Sciatic nerve (tissue), 1 donor: ENCODE measurements around the gene LRP3. TPM values are rescaled to one million over a fixed set of nuclear protein-coding genes. Genes with fewer than 3 reads are reported as not detected.

Source experiments
- total RNA-seq: library from RNA; stranded (reverse); fragmentation: NEBNext Ultra II Directional; extraction: Animal tissue kit (Norgen Biotek cat#: 25700); gene quantifications from one replicate; pipeline ENCODE4 v1.2.1, GENCODE V29; 2021
- donor health status: DM: no; HTN: no; CAD: no.

LRP3 gene
- total RNA-seq, 1 donor from 2014 or later, result 21.7 TPM

Other genes starting within 250 kb of the LRP3 start
- gene CEP89, start 222.4 kb upstream of the LRP3 start, total RNA-seq, result 28.5 TPM
- gene FAAP24, start 222.1 kb upstream of the LRP3 start, total RNA-seq, result 0.89 TPM
- gene RHPN2, start 129.4 kb upstream of the LRP3 start, total RNA-seq, result 4.5 TPM
- 9.7 TPM for gene GPATCH1, start 113.1 kb upstream of the LRP3 start, total RNA-seq
- gene WDR88, start 62.2 kb upstream of the LRP3 start, total RNA-seq, result not detected
- 9.0 TPM for gene SLC7A10, start 31.5 kb downstream of the LRP3 start, total RNA-seq
- 20.4 TPM for gene CEBPA, start 108.2 kb downstream of the LRP3 start, total RNA-seq
- 21.2 TPM for gene CEBPG, start 179.4 kb downstream of the LRP3 start, total RNA-seq